Effector memory CD4-positive, alpha-beta T cell (primary cell): ENCODE measurements around the gene CAMTA1.
"Not testable (repeated sequence)": the region's sequence is repeated elsewhere in the genome, so short reads cannot be mapped to it uniquely, and the experiment has no call there.

Source experiments
- DNase-seq, 3 donors: peaks; one replicate each; pipeline ENCODE4 v3.0.0-alpha.2; 2020
- H3K27ac ChIP-seq: 2 replicates; pipeline ENCODE4 v1.7.0; 2013; ENCODE audit warnings: mild to moderate bottlenecking, low read length, moderate library complexity; ENCODE audit not compliant: insufficient read depth, poor library complexity, severe bottlenecking
- H3K27me3 ChIP-seq: replicated peaks from 2 replicates; pipeline ENCODE4 v1.7.0; 2013; ENCODE audit warnings: mild to moderate bottlenecking, low read length; ENCODE audit not compliant: insufficient read depth, control insufficient read depth, poor library complexity, severe bottlenecking
- H3K36me3 ChIP-seq: 2 replicates; pipeline ENCODE4 v1.7.0; 2013; ENCODE audit warnings: mild to moderate bottlenecking, low read length, moderate library complexity; ENCODE audit not compliant: control insufficient read depth, insufficient read depth
- H3K4me1 ChIP-seq: 2 replicates; pipeline ENCODE4 v1.7.0; 2013; ENCODE audit warnings: low read length, mild to moderate bottlenecking; ENCODE audit not compliant: control insufficient read depth, insufficient read depth, poor library complexity, severe bottlenecking
- H3K4me3 ChIP-seq: 2 replicates; pipeline ENCODE4 v1.7.0; 2013; ENCODE audit warnings: low read length, low read depth, mild to moderate bottlenecking; ENCODE audit not compliant: insufficient read depth, poor library complexity, severe bottlenecking
- H3K9me3 ChIP-seq: 2 replicates; pipeline ENCODE4 v1.7.0; 2013; ENCODE audit warnings: mild to moderate bottlenecking, low read length, moderate library complexity; ENCODE audit not compliant: control insufficient read depth

Gene CAMTA1

GRCh38 chr1:6805004-6805416, 19.8 kb downstream of the CAMTA1 start:
- no peaks in the 10 kb centered on the region for H3K36me3 ChIP-seq
- no peak for DNase-seq
- no peaks in the 10 kb centered on the region for H3K27me3 ChIP-seq
- H3K4me1 ChIP-seq, result peaks cover 3% of the 10 kb centered on the region
- H3K27ac ChIP-seq, result no peak overlapping the region
- no peak overlapping the region for H3K4me3 ChIP-seq
- no peaks in the 10 kb centered on the region for H3K9me3 ChIP-seq

DNA sequence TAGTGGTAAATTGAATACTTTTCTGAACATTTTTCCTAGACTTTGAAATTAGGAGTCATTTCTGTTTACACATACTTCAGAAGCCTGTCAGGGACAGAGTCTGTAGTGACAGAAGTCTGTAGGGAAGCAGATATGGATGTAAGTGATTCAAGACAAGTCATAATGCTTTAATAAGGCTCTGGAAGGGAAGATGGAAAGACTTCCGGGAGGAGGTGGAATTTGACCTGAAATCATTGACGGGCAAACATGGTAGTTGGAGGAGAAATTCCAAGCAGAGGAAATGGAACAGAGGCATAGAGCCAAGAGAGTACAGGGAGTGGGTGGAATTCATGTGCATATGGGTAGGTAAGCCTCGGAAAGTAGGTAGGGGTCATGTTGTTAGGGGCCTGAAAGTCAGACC, 22.5 kb downstream of the CAMTA1 start:
- no peaks in the 10 kb centered on the region for H3K9me3 ChIP-seq
- no peak for DNase-seq
- no peaks in the 10 kb centered on the region for H3K27me3 ChIP-seq
- no peaks in the 10 kb centered on the region for H3K36me3 ChIP-seq
- H3K4me1 ChIP-seq, result peaks cover 3% of the 10 kb centered on the region
- no peak overlapping the region for H3K27ac ChIP-seq
- H3K4me3 ChIP-seq, result no peak overlapping the region

- H3K4me3 ChIP-seq, result no peak overlapping the region
- no peak for DNase-seq
- no peaks in the 10 kb centered on the region for H3K27me3 ChIP-seq
- H3K4me1 ChIP-seq, result peaks cover 3% of the 10 kb centered on the region
- no peak overlapping the region for H3K27ac ChIP-seq
- no peaks in the 10 kb centered on the region for H3K9me3 ChIP-seq
- H3K36me3 ChIP-seq, result no peaks in the 10 kb centered on the region
These were observed 24.2 kb downstream of the CAMTA1 start for GRCh38 chr1:6809461-6809860.

DNA sequence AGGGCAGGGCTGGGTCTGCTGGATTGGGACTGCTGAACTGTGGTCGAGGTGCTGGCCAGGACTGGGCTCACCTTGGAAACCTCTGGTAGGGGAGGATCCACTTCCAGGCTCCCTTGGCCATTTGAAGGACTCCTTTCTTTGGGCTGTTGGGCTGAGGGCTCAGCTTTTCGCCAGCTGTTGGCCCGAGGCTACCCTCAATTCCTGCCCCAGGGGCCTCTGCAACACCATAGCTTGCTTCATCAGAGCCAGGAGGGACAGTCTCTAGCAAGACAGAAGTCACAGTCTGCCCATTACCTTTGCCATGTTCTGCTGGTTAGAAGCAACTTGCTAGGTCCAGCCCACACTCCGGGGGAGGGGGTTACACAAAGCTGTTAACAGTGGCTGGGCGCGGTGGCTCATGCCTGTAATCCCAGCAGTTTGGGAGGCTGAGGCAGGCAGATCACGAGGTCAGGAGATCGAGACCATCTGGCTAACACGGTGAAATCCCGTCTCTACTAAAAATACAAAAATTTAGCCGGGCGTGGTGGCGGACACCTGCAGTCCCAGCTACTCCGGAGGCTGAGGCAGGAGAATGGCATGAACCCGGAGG, 25.0 kb downstream of the CAMTA1 start:
- not testable (repeated sequence) for H3K4me3 ChIP-seq, DNase-seq, H3K27ac ChIP-seq, H3K36me3 ChIP-seq, H3K9me3 ChIP-seq, H3K27me3 ChIP-seq, H3K4me1 ChIP-seq

GRCh38 chr1:6811583-6811982, 26.3 kb downstream of the CAMTA1 start:
- H3K27me3 ChIP-seq, result no peaks in the 10 kb centered on the region
- H3K27ac ChIP-seq, result no peak overlapping the region
- no peak for DNase-seq
- no peak overlapping the region for H3K4me3 ChIP-seq
- H3K4me1 ChIP-seq, result no peaks in the 10 kb centered on the region
- no peaks in the 10 kb centered on the region for H3K36me3 ChIP-seq
- no peaks in the 10 kb centered on the region for H3K9me3 ChIP-seq

GRCh38 chr1:6813165-6813564, 27.9 kb downstream of the CAMTA1 start:
- Histone ChIP-seq H3K4me1 (no peaks in the 10 kb centered on the region), H3K27ac (no peak overlapping the region), H3K27me3 (no peaks in the 10 kb centered on the region), H3K36me3 (no peaks in the 10 kb centered on the region), H3K4me3 (no peak overlapping the region), H3K9me3 (no peaks in the 10 kb centered on the region)
- no peak for DNase-seq

- DNase-seq, result no peak
- H3K4me1 ChIP-seq, result no peaks in the 10 kb centered on the region
These were observed 30.5 kb downstream of the CAMTA1 start for GRCh38 chr1:6815726-6816125.

DNA sequence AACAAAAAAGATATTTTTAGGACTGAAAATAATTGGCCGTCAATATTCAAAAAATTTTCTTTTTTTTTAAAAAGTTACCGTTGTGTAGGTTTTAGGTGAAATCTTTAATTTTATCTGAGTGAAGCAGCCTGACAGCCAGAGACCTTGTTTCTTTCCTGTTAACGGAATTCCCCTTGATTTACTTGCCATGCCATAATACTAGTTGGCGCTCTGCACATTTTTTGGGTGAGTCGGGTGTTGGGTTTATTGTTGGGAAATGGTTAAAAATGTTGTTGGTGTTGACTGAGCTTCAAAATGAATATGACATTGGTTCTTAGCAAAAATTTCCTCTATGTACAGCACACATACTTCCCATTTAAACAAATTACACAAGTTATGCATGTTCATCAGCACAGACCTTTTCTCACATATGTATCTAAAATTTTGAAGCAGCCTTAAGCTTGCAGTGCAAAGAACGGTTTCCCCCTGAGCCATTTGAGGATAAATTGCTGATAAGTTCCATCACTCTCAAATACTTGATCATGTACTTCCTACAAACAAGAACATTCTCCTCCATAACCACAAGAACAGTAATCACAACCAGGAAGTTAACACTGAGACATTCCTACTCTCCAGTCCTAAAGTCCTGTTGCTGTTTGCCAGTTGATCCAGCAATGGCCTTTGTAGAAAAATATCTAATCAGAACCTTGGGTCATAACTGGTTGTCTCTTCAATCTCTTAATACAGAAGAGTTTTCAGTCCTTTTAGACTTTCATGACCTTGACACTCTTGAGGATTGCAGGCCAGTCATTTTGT, 34.2 kb downstream of the CAMTA1 start:
- Histone ChIP-seq H3K27ac (no peak overlapping the region), H3K9me3 (no peaks in the 10 kb centered on the region), H3K4me1 (no peaks in the 10 kb centered on the region), H3K36me3 (no peaks in the 10 kb centered on the region), H3K27me3 (no peaks in the 10 kb centered on the region), H3K4me3 (no peak overlapping the region)
- no peak for DNase-seq

More at GRCh38 chr1:6815726-6816125, 30.5 kb downstream of the CAMTA1 start:
- H3K9me3 ChIP-seq, result no peaks in the 10 kb centered on the region
- no peaks in the 10 kb centered on the region for H3K27me3 ChIP-seq
- no peak overlapping the region for H3K4me3 ChIP-seq
- no peak overlapping the region for H3K27ac ChIP-seq
- H3K36me3 ChIP-seq, result no peaks in the 10 kb centered on the region

- Histone ChIP-seq H3K9me3 (no peaks in the 10 kb centered on the region), H3K4me3 (no peak overlapping the region), H3K27me3 (no peaks in the 10 kb centered on the region), H3K27ac (no peak overlapping the region), H3K4me1 (no peaks in the 10 kb centered on the region), H3K36me3 (no peaks in the 10 kb centered on the region)
- no peak for DNase-seq
These were observed 35.6 kb downstream of the CAMTA1 start for GRCh38 chr1:6820899-6821298.

- no peak overlapping the region for H3K27ac ChIP-seq
- H3K4me3 ChIP-seq, result no peak overlapping the region
- no peak for DNase-seq
- no peaks in the 10 kb centered on the region for H3K27me3 ChIP-seq
- H3K9me3 ChIP-seq, result no peaks in the 10 kb centered on the region
- no peaks in the 10 kb centered on the region for H3K36me3 ChIP-seq
- no peaks in the 10 kb centered on the region for H3K4me1 ChIP-seq
These were observed 37.5 kb downstream of the CAMTA1 start for GRCh38 chr1:6822530-6823359.
